ENCODE data around the gene MORC4.

DNA sequence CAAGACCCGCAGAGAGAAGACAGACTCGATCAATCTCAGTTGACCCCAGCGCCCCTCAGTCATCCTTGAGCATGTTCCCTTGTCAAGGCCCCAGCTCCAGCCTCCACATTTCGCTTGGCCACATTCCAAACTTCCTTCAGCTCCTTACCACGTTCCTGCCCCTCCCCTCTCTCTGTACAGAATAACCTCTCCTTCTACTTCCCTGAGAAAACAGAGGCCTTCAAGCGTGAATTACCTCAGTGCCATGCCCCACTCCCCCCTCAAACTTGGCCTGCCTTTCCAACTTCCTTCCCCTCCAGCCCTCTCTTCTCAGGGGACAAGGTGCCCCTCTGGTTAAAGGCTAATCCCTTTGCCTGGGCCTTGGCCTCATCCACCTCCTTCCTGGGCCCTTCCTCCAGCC, 93.7 kb downstream of the MORC4 start:
- TF ChIP-seq, protein P1, sequence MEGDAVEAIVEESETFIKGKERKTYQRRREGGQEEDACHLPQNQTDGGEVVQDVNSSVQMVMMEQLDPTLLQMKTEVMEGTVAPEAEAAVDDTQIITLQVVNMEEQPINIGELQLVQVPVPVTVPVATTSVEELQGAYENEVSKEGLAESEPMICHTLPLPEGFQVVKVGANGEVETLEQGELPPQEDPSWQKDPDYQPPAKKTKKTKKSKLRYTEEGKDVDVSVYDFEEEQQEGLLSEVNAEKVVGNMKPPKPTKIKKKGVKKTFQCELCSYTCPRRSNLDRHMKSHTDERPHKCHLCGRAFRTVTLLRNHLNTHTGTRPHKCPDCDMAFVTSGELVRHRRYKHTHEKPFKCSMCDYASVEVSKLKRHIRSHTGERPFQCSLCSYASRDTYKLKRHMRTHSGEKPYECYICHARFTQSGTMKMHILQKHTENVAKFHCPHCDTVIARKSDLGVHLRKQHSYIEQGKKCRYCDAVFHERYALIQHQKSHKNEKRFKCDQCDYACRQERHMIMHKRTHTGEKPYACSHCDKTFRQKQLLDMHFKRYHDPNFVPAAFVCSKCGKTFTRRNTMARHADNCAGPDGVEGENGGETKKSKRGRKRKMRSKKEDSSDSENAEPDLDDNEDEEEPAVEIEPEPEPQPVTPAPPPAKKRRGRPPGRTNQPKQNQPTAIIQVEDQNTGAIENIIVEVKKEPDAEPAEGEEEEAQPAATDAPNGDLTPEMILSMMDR (IDR thresholded peaks at IDR 0.05 in 4 of 5, conservative IDR thresholded peaks at IDR 0.05 in 1 of 5), result no peak
- TF ChIP-seq POLR2A (IDR thresholded peaks at IDR 0.05), result no peak
